HepG2 (cell line): Measurements from ENCODE around the gene KLHL40.

Experiments used
- CHCHD3 ChIP-seq: sonication (generic); formaldehyde crosslinking; IDR thresholded peaks from 2 replicates; pipeline ENCODE4 v1.8.0; 2022; ENCODE audit warnings: mild to moderate bottlenecking, missing genetic modification reagents, moderate library complexity
- CHD2 ChIP-seq: IDR thresholded peaks from 2 replicates; pipeline ENCODE4 v1.6.1; 2011; ENCODE audit warnings: low read depth, low read length, improper control_type of control experiment
- FOXM1 ChIP-seq: sonication (generic); formaldehyde crosslinking; IDR thresholded peaks from 2 replicates; pipeline ENCODE4 v1.5.0; 2020; ENCODE audit warnings: missing genetic modification reagents
- IRX3 ChIP-seq: sonication (generic); formaldehyde crosslinking; IDR thresholded peaks from 2 replicates; pipeline ENCODE4 v1.8.1; 2023; ENCODE audit warnings: mild to moderate bottlenecking, low read depth, missing genetic modification reagents, borderline replicate concordance
- KDM1A ChIP-seq: IDR thresholded peaks from 2 replicates; pipeline ENCODE4 v1.6.1; 2016; ENCODE audit warnings: missing compliant biosample characterization
- PHB2 ChIP-seq: fragments of 450-650 bp; IDR thresholded peaks from 2 replicates; pipeline ENCODE4 v1.6.1; 2018; ENCODE audit not compliant: partially characterized antibody
- ZBTB7A ChIP-seq: sonication (generic); formaldehyde crosslinking; IDR thresholded peaks from 2 replicates; pipeline ENCODE4 v1.8.0; 2022; ENCODE audit warnings: mild to moderate bottlenecking, missing genetic modification reagents
- ZFP90 ChIP-seq: sonication (generic); formaldehyde crosslinking; IDR thresholded peaks from 2 replicates; pipeline ENCODE4 v1.8.0; 2022; ENCODE audit warnings: missing genetic modification reagents, mild to moderate bottlenecking, inconsistent platforms, borderline replicate concordance
- ZNF644 ChIP-seq: IDR thresholded peaks from 2 replicates; pipeline ENCODE4 v1.6.1; 2016; ENCODE audit warnings: low read depth
- TF ChIP-seq, protein P1 (sequence below): sonication (generic); formaldehyde crosslinking; conservative IDR thresholded peaks from 2 replicates; pipeline ENCODE4 v1.4.0; 2020; ENCODE audit warnings: missing genetic modification reagents
- TF ChIP-seq, protein P2 (sequence below): IDR thresholded peaks from 2 replicates; pipeline ENCODE4 v1.6.1; 2016; ENCODE audit warnings: missing compliant biosample characterization, missing genetic modification reagents, borderline replicate concordance
- TF ChIP-seq, protein P3 (sequence below): sonication (generic); formaldehyde crosslinking; IDR thresholded peaks from 2 replicates; pipeline ENCODE4 v1.9.0; 2021; ENCODE audit warnings: missing genetic modification reagents, borderline replicate concordance
- TF ChIP-seq, protein P4 (sequence below), 2 experiments: sonication (generic) in 1 of 2; formaldehyde crosslinking in 1 of 2; IDR thresholded peaks; 2 replicates each; pipeline versions ENCODE4 v1.5.1 to v1.6.1; 2011 to 2020; ENCODE audit warnings: borderline replicate concordance in 1 of 2, low read depth in 1 of 2, low read length in 1 of 2, mild to moderate bottlenecking in 1 of 2, missing genetic modification reagents in 1 of 2, moderate library complexity in 1 of 2

DNA sequence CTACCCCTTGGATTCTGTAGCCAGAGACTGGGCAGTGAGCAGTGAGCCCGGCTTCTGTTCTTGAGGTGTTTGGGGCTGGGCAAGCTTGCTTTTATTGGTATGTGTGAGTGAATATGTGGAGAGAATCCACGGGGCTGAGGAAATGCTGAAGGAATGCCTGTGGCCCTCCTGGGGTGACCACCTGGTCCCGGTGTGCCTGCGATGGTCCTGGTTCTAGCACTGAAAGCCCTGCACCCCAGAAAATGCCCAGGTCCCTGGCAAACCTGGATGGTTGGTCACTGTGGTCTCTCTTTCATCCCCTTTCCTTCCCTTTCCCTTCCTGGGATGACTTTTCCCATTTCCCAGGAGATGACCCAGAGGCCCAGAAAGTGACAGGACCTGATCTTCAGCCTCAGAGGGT, 27.7 kb upstream of the KLHL40 start:
- TF ChIP-seq ZFP90: no peak
- TF ChIP-seq, protein P1, sequence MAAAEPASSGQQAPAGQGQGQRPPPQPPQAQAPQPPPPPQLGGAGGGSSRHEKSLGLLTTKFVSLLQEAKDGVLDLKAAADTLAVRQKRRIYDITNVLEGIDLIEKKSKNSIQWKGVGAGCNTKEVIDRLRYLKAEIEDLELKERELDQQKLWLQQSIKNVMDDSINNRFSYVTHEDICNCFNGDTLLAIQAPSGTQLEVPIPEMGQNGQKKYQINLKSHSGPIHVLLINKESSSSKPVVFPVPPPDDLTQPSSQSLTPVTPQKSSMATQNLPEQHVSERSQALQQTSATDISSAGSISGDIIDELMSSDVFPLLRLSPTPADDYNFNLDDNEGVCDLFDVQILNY (CRISPR knock-in tag): no peak
- TF ChIP-seq FOXM1 (CRISPR knock-in tag): no peak
- TF ChIP-seq, protein P2, sequence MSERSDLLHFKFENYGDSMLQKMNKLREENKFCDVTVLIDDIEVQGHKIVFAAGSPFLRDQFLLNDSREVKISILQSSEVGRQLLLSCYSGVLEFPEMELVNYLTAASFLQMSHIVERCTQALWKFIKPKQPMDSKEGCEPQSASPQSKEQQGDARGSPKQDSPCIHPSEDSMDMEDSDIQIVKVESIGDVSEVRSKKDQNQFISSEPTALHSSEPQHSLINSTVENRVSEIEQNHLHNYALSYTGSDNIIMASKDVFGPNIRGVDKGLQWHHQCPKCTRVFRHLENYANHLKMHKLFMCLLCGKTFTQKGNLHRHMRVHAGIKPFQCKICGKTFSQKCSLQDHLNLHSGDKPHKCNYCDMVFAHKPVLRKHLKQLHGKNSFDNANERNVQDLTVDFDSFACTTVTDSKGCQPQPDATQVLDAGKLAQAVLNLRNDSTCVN (CRISPR knock-in tag): no peak
- TF ChIP-seq, protein P3, sequence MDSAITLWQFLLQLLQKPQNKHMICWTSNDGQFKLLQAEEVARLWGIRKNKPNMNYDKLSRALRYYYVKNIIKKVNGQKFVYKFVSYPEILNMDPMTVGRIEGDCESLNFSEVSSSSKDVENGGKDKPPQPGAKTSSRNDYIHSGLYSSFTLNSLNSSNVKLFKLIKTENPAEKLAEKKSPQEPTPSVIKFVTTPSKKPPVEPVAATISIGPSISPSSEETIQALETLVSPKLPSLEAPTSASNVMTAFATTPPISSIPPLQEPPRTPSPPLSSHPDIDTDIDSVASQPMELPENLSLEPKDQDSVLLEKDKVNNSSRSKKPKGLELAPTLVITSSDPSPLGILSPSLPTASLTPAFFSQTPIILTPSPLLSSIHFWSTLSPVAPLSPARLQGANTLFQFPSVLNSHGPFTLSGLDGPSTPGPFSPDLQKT: no peak
- no peak for TF ChIP-seq KDM1A (CRISPR knock-in tag)
- TF ChIP-seq ZBTB7A (CRISPR knock-in tag): no peak
- no peak for TF ChIP-seq ZNF644 (CRISPR knock-in tag)
- TF ChIP-seq PHB2: no peak
- TF ChIP-seq, protein P4, sequence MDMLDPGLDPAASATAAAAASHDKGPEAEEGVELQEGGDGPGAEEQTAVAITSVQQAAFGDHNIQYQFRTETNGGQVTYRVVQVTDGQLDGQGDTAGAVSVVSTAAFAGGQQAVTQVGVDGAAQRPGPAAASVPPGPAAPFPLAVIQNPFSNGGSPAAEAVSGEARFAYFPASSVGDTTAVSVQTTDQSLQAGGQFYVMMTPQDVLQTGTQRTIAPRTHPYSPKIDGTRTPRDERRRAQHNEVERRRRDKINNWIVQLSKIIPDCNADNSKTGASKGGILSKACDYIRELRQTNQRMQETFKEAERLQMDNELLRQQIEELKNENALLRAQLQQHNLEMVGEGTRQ (IDR thresholded peaks at IDR 0.05; ENCODE audit: low read depth, low read length): no peak
- TF ChIP-seq, protein P4 (CRISPR knock-in tag; IDR thresholded peaks at IDR 0.05; ENCODE audit: borderline replicate concordance): no peak
- no peak for TF ChIP-seq CHD2
- no peak for TF ChIP-seq CHCHD3
- TF ChIP-seq IRX3 (CRISPR knock-in tag): no peak
